22Rv1 (cell line): ENCODE measurements around the gene ENTHD1.

ENCODE experiments used
- H3K27ac ChIP-seq: fragments of 450-650 bp; 2 replicates; pipeline ENCODE4 v1.5.1; 2017
- CTCF ChIP-seq: fragments of 450-650 bp; IDR thresholded peaks from 2 replicates; pipeline ENCODE4 v1.5.1; 2017; ENCODE audit warnings: mild to moderate bottlenecking
- ZFX ChIP-seq: fragments of 450-650 bp; IDR thresholded peaks from 2 replicates; pipeline ENCODE4 v1.6.1; 2017; ENCODE audit warnings: antibody characterized with exemption, borderline replicate concordance

ENTHD1 gene

GRCh38 chr22:39931251-39931650 lies 37.7 kb upstream of the ENTHD1 start:
- H3K27ac ChIP-seq = no peak overlapping the region
- TF ChIP-seq CTCF = no peak
- TF ChIP-seq ZFX = no peak

- TF ChIP-seq ZFX (no peak), CTCF (no peak)
- H3K27ac ChIP-seq = no peak overlapping the region
Observed at GRCh38 chr22:39928536-39929520, 35.3 kb upstream of the ENTHD1 start.

- no peak for TF ChIP-seq ZFX
- TF ChIP-seq CTCF = no peak
- no peak overlapping the region for H3K27ac ChIP-seq
Observed at GRCh38 chr22:39927544-39927943, 34.0 kb upstream of the ENTHD1 start.

GRCh38 chr22:39926753-39927152 lies 33.2 kb upstream of the ENTHD1 start:
- H3K27ac ChIP-seq = no peak overlapping the region
- no peak for TF ChIP-seq CTCF
- no peak for TF ChIP-seq ZFX

- no peak for TF ChIP-seq ZFX
- no peak for TF ChIP-seq CTCF
- no peak overlapping the region for H3K27ac ChIP-seq
Observed at GRCh38 chr22:39925909-39926679, 32.5 kb upstream of the ENTHD1 start.

GRCh38 chr22:39925273-39925672 lies 31.7 kb upstream of the ENTHD1 start:
- TF ChIP-seq ZFX = no peak
- no peak for TF ChIP-seq CTCF

More at GRCh38 chr22:39925273-39925672, 31.7 kb upstream of the ENTHD1 start:
- no peak overlapping the region for H3K27ac ChIP-seq
